NCI-H1105 treated with DMSO at 0.1 percent for 48 hours (cell line): ENCODE measurements around the gene PAPOLA.
A peak's percentile ranks its signal among the peaks of the same experiment; 100 is the strongest.

ENCODE experiments used
- DNase-seq: peaks from one replicate; lab custom pipeline; 2025; lab: John Stamatoyannopoulos, UW

PAPOLA gene

DNA sequence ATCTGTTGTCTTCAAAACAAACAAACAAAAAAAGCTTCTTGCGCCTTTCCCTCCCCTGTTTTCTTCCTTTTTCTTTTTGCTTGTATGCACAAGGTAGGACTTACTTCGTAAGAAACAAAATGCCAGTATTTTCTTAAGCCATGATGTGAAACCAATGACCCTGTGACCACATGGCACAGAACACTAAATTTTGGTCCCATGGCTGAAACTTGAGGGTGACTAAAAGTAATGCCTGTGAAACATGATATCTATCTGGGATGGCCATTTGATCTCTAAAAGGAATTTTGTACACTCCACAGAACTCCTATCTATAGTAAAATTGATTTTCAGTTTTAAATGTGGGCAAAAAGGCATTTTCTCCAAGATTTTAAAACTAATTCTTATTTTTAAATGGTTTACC lies 63.6 kb downstream of the PAPOLA start:
- no peak for DNase-seq

GRCh38 chr14:96567289-96567899 lies 65.2 kb downstream of the PAPOLA start:
- peak; percentile 56 for DNase-seq

DNA sequence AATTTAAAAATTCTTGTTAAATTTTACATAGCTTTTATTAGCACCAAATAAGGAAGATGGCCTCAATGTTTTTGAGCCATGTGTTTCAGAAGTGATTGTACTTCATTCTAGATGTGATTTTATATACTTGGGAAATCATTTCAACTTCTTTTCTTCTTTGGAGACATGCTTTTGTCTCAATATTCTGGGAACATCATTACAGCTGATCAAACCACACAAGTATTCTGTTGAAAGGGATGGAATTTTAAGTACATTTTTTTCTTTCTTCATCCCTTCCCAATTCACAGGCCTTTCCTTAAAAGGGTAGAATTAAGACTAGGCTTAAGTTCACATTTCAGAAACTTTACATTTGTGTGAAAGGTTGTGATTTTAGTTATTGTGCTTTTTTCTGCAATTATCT lies 66.4 kb downstream of the PAPOLA start:
- DNase-seq, result no peak

DNA sequence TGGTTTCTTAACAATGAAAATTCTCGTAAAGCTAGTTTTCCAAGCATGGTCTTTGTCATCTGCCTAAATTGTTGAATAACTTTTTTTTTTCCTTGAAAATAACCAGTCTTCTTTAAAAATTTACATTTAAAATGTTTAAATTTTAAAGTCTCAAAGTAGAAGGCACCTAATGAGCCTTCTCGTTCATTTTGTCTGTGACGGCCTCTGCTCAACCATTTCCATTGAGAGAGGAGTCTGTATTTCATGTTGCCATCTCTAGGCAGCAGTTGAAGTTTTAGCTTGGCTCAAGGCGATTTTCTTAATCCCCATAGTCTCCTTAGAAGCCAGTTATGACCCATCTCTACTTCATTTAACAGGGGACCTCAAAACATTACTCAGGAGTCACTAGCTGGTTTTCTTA lies 69.1 kb downstream of the PAPOLA start:
- DNase-seq, result no peak

DNA sequence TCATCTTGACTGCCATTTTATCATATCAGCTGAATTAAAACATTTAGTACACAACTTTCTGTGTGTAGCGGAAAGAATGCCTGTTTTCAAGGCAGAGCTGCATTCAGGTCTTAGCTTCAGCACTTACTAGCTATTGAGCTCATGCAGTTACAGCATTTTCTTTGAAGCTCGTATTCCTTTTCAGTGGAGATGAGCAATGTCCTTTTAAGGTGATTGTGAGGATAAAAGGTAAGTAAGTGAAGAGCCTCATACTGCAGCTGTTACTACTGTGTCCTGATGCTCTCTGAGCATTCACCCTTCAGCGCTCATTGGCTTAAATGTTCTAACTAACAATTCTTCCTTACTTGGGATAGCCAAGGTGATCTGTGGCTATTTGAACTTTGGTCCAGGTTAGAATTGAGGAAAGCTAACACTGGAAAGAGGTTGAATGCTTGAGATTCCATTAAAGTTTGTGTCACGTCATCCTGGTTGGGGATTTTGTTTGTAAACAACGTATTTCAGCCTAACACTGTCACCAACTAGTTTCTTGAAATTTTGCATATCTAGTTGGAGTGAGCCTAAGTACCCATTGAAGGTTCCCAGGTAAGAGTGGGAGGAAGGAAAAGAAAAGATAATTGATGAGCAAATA lies 71.4 kb downstream of the PAPOLA start:
- DNase-seq, result no peak

GRCh38 chr14:96574171-96574632 lies 72.0 kb downstream of the PAPOLA start:
- no peak for DNase-seq

DNA sequence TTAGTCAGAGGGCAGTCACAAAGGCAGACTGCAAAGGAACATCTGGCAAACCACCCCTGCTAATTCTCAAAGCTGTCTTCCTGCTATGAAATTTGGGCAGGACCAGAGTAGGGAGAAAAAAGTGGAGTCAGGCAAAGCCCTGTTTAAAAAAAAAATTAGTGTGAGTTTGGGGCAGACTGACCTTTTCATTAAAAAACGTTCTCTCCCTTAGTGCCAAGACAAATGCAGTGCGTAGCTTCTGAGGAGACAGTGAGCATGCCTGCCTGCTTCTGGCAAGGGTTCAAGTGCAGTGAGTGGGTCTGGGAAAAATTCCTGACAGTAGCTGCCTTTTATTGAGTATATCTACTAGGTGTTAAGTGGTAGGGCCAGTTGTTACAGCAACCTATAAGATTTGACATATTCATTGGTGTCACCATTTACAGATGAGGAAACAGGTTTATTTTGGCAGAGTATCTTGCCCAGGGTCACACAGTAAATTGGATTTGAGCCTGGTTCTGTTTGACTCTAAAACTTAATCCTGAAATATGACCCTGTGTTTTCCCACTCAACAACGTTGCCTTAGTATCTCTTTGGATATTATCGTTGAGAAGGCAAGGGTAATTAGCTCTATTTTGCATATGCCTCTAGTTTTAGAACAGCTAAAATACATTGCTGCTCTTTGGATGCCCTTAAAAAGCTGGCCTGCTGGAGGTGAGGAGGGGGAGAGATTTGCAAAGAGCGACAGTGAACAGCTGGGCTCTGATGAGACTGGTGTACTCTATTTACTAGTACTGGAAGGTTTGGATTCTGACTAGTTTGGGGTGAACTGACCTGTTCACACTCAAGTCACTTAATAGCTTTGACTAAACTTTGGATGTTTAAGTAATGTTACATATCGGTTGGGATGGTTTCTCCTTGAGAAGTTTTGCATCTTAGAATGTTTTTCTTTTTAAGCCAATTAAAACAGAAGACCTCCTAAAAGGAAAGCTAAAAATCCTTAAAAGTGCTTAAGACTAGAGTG lies 72.8 kb downstream of the PAPOLA start:
- DNase-seq, result peak; percentile 81

GRCh38 chr14:96576359-96576758 lies 74.2 kb downstream of the PAPOLA start:
- no peak for DNase-seq

DNA sequence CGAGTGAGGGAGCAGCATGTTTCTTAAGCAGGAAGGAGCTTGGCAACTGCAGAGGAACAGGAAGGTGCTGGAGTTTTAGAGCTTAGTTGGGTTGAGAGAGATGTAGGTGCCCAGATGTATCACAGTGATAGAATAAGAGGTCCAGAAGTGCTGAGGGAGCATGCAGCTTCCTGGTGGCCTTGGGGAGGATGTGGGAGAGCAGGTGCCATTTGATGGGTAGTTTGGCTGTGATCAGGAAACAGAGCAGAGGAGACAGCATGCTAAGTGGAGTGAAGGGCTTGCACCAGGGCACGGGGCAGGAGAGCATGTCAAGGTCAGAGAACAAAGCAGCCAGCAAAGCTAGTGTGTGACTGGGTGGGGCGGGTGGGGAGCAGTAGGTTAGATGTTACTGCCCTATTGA lies 74.8 kb downstream of the PAPOLA start:
- no peak for DNase-seq

GRCh38 chr14:96578619-96579018 lies 76.4 kb downstream of the PAPOLA start:
- DNase-seq, result no peak

GRCh38 chr14:96579358-96579757 lies 77.2 kb downstream of the PAPOLA start:
- DNase-seq, result no peak

DNA sequence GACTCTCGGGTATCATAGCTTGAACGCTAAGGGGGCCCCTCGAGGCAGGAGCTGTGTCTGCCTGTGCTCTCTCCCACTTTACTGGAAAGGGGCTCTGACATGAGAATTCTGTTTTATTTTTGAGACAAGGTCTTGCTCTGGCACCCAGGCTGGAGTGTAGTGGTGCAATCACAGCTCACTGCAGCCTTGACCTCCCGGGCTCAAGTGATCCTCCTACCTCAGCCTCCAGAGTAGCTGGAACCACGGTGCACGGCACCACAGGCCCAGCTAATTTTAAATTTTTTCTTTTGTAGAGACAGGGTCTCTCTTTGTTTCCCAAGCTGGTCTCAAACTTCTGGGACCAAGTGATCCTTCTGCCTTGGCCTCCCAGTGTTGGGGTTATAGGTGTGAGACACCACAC lies 77.7 kb downstream of the PAPOLA start:
- no peak for DNase-seq

DNA sequence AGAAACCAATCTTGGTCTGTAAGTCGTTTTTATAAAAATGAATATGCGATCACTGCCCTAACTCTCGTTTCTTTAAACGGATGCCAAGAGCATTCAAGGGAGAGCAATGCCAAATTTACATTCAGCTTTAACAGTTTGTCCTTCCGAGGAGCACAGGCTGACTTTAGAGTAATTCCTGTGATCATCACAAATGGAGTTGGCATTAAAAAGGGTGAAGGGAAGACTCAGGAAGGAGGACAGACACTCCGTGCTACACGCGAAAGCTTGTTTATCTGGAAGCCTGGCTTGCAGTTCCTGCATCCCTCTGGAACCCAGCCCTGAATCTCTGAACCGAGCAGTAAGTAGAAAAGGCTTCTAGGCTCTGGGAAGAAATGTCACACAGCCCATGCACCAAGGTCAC lies 78.4 kb downstream of the PAPOLA start:
- no peak for DNase-seq

- no peak for DNase-seq
Observed at GRCh38 chr14:96581026-96581425, 78.8 kb downstream of the PAPOLA start.

GRCh38 chr14:96581902-96582301 lies 79.7 kb downstream of the PAPOLA start:
- no peak for DNase-seq

DNA sequence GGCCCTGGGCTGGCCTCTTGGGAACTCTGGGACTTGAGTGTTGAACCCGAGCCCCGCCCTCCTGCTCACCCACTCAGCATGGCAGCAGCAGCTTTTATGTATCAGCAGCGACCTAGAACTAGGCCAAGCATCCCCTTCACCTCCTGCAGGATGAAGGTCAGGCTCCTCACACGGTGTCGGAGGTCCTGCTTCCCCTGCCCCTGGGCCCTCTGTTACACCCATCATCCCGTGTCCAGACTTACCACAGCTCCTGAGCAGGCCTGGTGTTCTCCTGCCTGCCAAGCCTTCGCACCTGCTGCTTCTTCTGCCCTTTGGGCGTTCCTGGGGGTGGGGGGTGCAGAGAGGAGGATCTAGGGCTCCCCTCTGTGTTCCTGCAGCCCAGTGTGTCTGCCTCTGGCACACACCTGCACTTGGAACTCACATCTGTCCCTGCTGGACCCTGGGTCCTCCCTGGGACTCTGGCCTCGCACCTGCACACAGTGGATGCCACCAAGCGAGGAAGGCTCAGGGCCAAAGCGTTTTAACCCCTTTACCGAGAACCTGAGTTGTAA lies 80.3 kb downstream of the PAPOLA start:
- no peak for DNase-seq

DNA sequence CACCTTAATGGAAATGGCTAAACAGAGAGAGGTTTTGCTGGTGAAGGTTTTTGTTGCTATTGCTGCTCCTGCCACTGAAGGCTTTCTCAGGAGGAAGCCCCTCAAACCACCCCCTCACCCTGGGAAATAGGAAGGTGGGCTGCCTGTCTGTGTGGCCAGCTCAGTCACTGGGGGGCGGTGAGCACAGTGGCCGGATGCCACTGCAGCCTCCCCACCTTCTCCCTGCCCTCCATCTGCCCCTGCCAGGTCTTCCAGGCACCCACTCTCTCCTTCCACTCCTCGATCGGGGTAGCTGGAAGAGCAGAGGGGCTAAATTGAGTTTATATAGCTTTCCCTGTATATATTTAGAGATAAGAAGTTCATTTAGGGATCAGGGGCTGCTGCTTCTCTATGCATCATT lies 80.8 kb downstream of the PAPOLA start:
- no peak for DNase-seq

GRCh38 chr14:96583569-96584041 lies 81.4 kb downstream of the PAPOLA start:
- no peak for DNase-seq

DNA sequence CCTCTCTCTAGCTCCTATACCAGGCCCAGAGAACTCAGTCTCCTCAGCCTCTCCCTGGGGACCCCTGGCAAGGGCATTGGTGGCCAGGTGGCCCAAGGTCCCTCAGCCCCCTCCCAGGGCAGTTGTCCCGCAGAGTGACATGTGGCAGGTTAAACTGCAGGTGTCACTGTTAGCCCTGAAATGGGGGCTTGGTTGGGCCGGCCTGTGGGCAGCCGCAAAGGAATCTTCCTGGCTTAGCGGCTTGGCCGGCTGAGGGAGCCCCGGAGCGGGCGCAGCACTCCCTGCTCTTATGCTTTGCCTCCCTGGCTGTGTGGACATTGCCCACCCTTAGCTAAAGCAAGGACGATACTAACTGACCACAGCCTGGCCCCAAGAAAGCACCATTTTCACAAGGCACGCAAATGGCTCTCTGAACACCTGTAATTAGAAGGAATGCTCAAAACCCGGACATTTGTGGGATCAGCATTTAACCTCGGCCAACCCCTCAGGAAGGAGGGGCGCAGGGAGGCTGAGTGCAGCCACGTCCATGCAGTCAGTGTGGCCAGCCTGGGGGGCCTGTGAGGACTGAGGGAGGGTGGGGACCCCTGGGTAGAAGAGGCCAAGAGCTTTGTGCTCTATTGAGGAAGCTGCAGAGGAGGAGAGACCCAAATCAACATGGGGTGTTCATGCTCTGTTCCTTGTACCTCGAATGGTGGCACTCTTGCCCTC lies 82.2 kb downstream of the PAPOLA start:
- DNase-seq, result no peak

GRCh38 chr14:96584907-96585671 lies 82.9 kb downstream of the PAPOLA start:
- DNase-seq, result no peak

DNA sequence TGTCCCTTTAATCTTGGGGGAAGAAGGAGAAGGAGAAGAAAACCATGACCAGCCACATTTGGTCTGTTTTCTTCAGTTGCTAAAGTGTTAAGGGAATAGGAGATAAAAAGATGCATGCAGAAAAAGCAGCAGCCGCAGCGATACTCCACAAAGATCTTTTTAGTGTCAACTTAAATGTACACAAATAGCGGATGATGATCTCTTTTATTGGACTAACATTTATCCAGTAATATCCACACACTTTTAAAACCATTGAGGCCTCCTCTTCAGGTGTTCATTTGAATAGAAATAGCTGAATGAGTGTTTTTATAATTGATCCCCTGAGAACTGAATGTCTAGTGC lies 83.5 kb downstream of the PAPOLA start:
- DNase-seq, result no peak
